Activated CD4-positive, alpha-beta T cell treated with anti-CD3 and anti-CD28 coated beads, Interleukin-2, amount 50 U/mL, for 16 hours (primary cell): ENCODE results near the gene MATN3.

Experiments
- DNase-seq: peaks from one replicate; pipeline ENCODE4 v3.0.0-alpha.2; 2020

The MATN3 gene

DNA sequence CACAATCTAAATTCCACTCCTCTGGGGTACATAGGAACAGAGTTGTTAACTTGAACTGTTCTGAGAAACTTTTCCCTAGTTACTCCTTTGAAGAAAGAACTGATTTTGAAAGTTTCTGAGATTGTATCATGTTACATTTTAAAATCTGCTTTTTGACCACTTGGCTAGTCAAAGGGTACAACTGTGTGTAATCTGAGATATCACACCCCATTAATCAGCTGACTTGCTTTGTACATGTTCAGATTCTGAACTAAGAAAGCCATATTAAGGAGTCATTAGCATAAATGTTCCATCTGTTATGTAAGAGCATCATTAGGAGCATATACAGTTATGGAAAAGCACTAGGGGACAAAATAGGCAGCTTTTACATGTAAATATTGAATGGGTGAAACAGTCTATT lies 18.7 kb downstream of the MATN3 start:
- DNase-seq, result no peak

DNA sequence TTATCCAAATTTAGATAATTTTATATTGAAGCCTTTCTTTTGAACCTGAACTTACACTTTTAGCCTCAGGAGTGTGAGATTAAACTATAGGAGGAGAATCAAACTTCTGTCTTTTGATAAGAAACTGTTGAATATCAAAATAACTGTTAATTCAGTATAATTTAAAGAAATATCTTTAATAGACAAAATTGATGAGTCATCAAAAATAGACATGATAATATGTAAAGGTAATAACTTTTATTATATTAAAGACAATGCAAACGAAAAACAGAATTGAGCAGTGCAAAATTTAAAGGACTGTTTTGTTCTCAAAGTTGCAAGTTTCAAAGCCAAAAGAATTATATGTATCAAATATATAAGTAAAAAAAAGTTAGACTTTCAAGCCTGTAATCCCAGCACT lies 20.6 kb downstream of the MATN3 start:
- no peak for DNase-seq

- DNase-seq, result no peak
Measured at GRCh38 chr2:19990416-19990728, 22.1 kb downstream of the MATN3 start.

DNA sequence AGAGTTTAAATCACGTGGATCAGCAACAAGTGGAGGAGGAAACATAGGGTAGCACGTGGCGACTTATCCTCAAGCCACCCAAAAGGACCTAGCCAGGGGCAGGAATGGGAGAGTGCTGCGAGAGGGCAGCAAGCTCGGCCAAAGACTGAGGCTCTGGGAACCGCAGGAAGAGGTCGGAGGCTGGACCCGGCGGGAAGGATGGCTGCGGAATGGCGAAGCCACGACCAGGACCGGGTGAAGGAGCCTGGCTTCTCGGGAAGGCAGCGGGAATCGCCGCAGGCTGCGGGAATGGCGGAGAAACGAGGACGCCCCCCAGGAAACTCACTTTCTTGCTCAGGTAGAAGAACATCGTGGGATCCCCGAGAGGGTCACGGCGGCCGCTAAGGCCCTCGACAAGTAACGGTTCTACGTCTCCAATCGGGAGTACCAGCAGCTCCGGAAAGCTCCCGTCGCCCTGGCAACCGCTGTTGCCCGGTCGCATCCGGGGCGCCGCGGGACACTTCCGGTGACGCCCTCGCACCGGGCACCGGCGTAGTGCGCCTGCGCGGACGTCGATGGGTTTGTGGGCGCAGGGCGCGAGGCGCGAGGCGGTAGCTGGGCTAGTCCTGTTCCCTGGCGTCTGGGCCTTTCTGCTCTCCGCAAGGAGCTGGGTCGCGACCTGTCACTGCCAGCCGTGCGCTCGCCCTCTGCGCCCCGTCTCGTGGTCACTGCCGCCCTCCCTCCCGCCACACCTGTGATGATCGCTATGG lies 22.6 kb downstream of the MATN3 start, which contains the start of gene WDR35:
WDR35 (minus strand) TSS at position 439 of the 749 bp plus-strand sequence; CDS start at position 349, 90 bp downstream.
- peak; percentile 92 for DNase-seq

GRCh38 chr2:19989342-19989666 lies 23.2 kb downstream of the MATN3 start:
- DNase-seq, result no peak

DNA sequence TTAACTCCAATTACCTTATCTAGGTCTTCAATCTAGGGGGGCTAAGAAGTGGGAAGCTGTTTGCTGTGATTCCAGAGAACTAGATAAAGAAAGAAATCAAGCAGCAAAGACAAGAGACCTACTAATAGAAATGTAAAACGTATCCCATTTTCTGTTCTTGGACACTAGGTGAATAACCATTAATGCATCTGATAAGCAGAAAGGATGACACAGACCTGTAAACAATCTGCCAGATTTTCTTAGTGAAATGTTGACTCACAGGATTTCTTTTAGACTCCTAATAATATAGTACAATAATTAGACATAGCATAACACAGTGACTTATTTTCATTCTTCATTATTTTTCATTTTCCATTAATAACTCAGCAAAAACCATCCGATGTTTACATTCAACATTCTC lies 23.9 kb downstream of the MATN3 start:
- DNase-seq, result no peak

- DNase-seq, result no peak
Measured at GRCh38 chr2:19987936-19988335, 24.5 kb downstream of the MATN3 start.

DNA sequence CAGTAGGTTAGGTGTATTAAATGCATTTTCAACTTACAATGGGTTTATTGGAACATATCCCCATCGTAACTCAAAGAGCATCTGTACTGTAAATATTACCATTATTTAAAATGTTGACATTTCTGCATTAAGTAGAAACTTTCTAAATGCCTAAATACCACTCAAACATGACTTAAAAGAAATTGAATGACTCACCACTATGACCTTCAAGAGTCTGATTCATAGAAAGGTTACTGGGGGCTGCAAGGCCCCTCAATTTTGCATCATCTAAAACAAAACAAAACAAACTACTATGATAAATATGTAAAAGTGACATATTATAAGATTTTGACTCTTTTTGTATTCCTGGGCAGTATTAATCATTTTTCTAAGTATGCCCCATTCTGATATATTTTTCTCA lies 30.2 kb downstream of the MATN3 start:
- DNase-seq, result no peak

DNA sequence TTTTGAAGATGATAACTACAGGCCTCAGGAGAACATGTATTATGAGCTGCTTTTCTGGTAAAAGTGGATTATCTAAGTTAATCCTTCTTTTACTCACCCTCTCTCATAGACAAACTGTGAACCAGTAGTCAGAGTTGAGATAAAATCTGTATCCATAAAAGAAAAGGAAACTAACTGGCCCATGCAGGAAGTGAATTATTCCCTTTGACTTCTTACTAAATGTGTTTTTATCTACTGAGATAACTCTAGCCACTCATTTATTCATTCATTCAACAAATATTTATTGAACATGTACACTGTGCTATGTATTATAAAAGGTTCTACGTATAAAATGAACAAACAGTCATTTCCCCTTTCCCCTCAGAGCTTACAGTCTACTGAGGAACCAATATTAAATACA lies 32.5 kb downstream of the MATN3 start:
- no peak for DNase-seq

DNA sequence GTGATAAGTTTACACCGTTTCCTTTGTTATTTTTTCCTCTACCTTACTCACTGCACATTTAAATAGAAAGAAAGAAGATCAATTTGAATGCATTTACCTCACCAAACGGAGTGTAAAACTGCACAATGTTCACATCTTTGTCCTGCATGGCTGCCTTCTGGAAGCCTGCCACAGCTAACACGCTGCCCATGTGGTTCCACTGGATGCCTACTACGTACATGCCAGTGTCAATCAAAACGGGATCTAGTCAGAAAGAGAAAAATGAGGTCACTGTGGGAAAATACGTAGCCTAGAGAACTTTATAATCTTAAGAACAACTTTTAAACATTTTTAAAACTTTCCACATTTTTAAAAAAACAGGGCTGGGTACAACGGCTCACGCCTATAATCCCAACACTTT lies 39.0 kb downstream of the MATN3 start:
- DNase-seq, result no peak

DNA sequence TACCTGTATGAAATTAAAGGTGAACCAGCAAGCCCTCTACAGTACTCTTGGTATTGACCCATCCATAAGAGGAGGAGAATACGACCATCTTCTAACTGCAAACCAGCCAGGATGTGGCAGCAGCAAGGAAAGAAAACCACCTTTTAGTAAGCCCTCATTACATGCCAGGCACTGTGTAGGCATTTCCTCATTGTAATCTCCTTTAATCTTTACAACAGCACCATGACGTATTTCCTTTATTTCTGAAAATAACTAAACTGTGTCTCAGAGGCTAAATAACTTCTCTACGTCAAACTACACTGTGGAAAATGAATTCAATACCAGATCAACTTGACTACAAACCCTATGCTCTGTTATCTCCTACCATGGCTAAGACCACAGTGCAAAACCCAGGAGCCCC lies 40.8 kb downstream of the MATN3 start:
- DNase-seq, result peak; percentile 23

GRCh38 chr2:19963386-19963785 lies 49.1 kb downstream of the MATN3 start:
- DNase-seq, result no peak

GRCh38 chr2:19955544-19956422 lies 56.7 kb downstream of the MATN3 start:
- DNase-seq, result peak; percentile 60

DNA sequence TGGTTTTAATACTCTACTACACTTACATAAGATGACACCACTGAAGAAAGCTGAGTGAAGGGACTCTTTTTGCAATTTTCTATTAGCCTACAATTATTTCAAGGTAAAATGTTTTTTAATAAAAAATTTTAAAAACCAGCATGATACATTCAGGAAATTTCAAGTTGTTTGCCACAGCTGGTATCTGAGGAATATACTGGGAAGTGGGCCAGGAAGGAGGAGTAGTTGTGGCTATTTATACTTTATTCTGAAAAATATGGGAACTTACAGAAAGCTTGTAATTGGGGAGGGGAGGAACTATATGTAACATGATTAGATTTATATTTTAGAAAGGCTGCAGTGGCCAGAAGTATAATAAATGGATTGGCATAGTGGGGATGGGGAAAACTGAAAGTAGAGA lies 63.4 kb downstream of the MATN3 start:
- no peak for DNase-seq

DNA sequence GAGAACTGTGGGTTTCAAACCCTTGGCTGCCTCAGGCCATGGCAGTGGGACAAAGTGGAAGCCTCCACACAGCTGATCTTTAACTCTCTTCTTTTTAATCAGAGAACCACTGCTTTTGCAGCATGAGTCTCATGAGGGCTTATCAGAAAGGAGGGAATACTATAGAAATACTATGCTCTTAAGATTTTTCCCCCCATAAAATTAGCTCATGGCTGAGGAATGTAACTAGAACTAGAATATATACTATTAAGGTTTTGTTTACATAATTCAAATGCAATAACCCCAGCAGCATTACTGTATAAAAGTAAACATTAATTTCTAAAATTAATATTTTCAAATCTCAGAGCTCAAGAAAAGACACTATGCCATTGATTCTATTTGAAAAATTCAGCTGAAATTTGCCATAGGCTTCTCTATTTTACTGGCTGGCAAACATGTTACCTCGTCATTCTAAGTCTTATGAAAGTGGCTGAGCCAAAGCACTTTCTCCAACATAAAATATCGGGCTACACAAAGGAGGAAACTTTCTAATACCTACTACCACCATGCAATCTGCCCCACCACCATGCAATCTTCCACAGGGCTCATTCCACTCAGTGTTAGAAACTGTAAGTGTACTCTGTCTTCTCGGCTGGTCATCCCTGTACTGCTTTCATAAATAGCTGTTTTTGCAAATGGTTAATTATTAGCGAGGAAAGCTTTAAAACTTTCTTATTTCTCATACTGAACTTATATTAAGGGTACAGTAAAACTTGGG lies 65.1 kb downstream of the MATN3 start:
- no peak for DNase-seq

GRCh38 chr2:19944205-19944845 lies 68.1 kb downstream of the MATN3 start:
- no peak for DNase-seq

- DNase-seq, result no peak
Measured at GRCh38 chr2:19943189-19943588, 69.3 kb downstream of the MATN3 start.

- DNase-seq, result no peak
Measured at GRCh38 chr2:19942199-19942598, 70.3 kb downstream of the MATN3 start.
